Keratinocyte (primary cell): Measurements from ENCODE around the gene ZNF283. TPM values are rescaled to one million over a fixed set of nuclear protein-coding genes. Genes with fewer than 3 reads are reported as not detected.

Experiments
- DNase-seq: peaks from one replicate; pipeline ENCODE4 v3.0.0-alpha.2; 2011; ENCODE audit warnings: low read depth, missing footprints, low spot score
- FAIRE-seq: peaks from 2 replicates; lab custom pipeline; 2011; peaks lifted over from hg19 to GRCh38; lab: Jason Lieb, UNC
- H2AFZ ChIP-seq: 2 replicates; pipeline ENCODE4 v1.6.0; 2012; ENCODE audit warnings: low read length, control low read depth, inconsistent platforms; ENCODE audit not compliant: control insufficient read depth
- H3K27ac ChIP-seq: 2 replicates; pipeline ENCODE4 v1.5.1; 2011; ENCODE audit warnings: low read length; ENCODE audit not compliant: control insufficient read depth, insufficient read depth
- H3K27me3 ChIP-seq: 3 replicates; pipeline ENCODE4 v1.6.0; 2011; ENCODE audit warnings: low read length; ENCODE audit not compliant: control insufficient read depth, insufficient read depth; ENCODE audit errors: extremely low read depth
- H3K36me3 ChIP-seq, 2 experiments: 2 replicates in 1 of 2; 3 replicates in 1 of 2; pipeline ENCODE4 v1.5.1; 2011; ENCODE audit warnings: low read length in 2 of 2, mild to moderate bottlenecking in 1 of 2; ENCODE audit not compliant: control insufficient read depth in 2 of 2, insufficient read depth in 2 of 2; ENCODE audit errors: extremely low read depth in 1 of 2
- H3K4me1 ChIP-seq: 3 replicates; pipeline ENCODE4 v1.5.1; 2011; ENCODE audit warnings: low read length; ENCODE audit not compliant: control insufficient read depth, insufficient read depth; ENCODE audit errors: extremely low read depth
- H3K4me2 ChIP-seq: 3 replicates; pipeline ENCODE4 v1.6.0; 2011; ENCODE audit warnings: low read depth, low read length; ENCODE audit not compliant: control insufficient read depth, insufficient read depth; ENCODE audit errors: extremely low read depth
- H3K4me3 ChIP-seq, 3 experiments: fragments of 200-600 bp in 1 of 3; sonication (generic) in 1 of 3; 2 replicates in 2 of 3; 3 replicates in 1 of 3; pipeline ENCODE4 v1.5.1; 2011 to 2016; ENCODE audit warnings: low read length in 3 of 3, mild to moderate bottlenecking in 3 of 3, control low read depth in 2 of 3, inconsistent platforms in 1 of 3, low read depth in 1 of 3, mixed read lengths in 1 of 3, mixed run types in 1 of 3, moderate library complexity in 1 of 3; ENCODE audit not compliant: control insufficient read depth in 2 of 3, insufficient read depth in 2 of 3; ENCODE audit errors: extremely low read depth in 1 of 3
- H3K79me2 ChIP-seq: 2 replicates; pipeline ENCODE4 v1.6.0; 2012; ENCODE audit warnings: low read length; ENCODE audit not compliant: control insufficient read depth, insufficient read depth
- H3K9ac ChIP-seq: 3 replicates; pipeline ENCODE4 v1.6.0; 2011; ENCODE audit warnings: low read length; ENCODE audit not compliant: control insufficient read depth, insufficient read depth; ENCODE audit errors: extremely low read depth
- H3K9me1 ChIP-seq: 3 replicates; pipeline ENCODE4 v1.6.0; 2011; ENCODE audit warnings: low read length; ENCODE audit not compliant: control insufficient read depth, insufficient read depth; ENCODE audit errors: extremely low read depth
- H3K9me3 ChIP-seq: 2 replicates; pipeline ENCODE4 v1.5.1; 2012; ENCODE audit warnings: low read depth, low read length; ENCODE audit not compliant: control insufficient read depth
- H4K20me1 ChIP-seq: 3 replicates; pipeline ENCODE4 v1.6.0; 2011; ENCODE audit warnings: low read length; ENCODE audit not compliant: control insufficient read depth, insufficient read depth; ENCODE audit errors: extremely low read depth
- CTCF ChIP-seq, 3 experiments: IDR thresholded peaks in 1 of 3; conservative IDR thresholded peaks in 1 of 3; optimal IDR thresholded peaks in 1 of 3; 2 replicates in 2 of 3; 3 replicates in 1 of 3; pipeline versions ENCODE3 to v1.5.1; 2011; ENCODE audit warnings: low read length in 3 of 3, mild to moderate bottlenecking in 3 of 3, moderate library complexity in 2 of 3, control low read depth in 1 of 3, inconsistent platforms in 1 of 3; ENCODE audit not compliant: insufficient read depth in 2 of 3; ENCODE audit errors: extremely low read depth in 1 of 3
- EZH2 ChIP-seq: IDR thresholded peaks from one replicate; pipeline ENCODE4 v1.6.1; 2012; ENCODE audit warnings: inconsistent platforms, mild to moderate bottlenecking, low read length, moderate library complexity
- dilution Hi-C: fragments of 300-500 bp; cut with MboI; formaldehyde crosslinking; loops from one replicate; pipeline ENCODE4 v1.7.0; 2020; ENCODE audit warnings: low sequenced_read_pairs; ENCODE audit not compliant: extremely low pct_ligation_motif_present
- polyA plus RNA-seq, 5 experiments: library from polyadenylated mRNA; depleted of rRNA in 3 of 5; stranded (reverse) in 3 of 5; stranded (forward) in 1 of 5; unstranded in 1 of 5; fragments of >200 nt; gene quantifications; 1 replicate in 1 of 5; 2 replicates in 3 of 5; 3 replicates in 1 of 5; pipeline versions ENCODE4 v1.2.1 to v1.2.3, GENCODE V29; 2011 to 2012; ENCODE audit warnings: missing spikeins in 2 of 5, low read depth in 1 of 5, low replicate concordance in 1 of 5

ZNF283 gene
- polyA plus RNA-seq, 1 donor (not counting 4 experiments of a cell fraction or from before 2014, with no cell fraction given), result 7.7 TPM

GRCh38 chr19:43872547-43873336 is 45.6 kb downstream of the ZNF283 start:
- H3K9me1 ChIP-seq, result no peaks in the 10 kb centered on the region
- TF ChIP-seq EZH2, result no peak
- no peak for TF ChIP-seq CTCF (optimal IDR thresholded peaks at IDR 0.05 in 1 of 3, IDR thresholded peaks at IDR 0.05 in 1 of 3, conservative IDR thresholded peaks at IDR 0.05 in 1 of 3; ENCODE audit: extremely low read depth in 1 of 3, insufficient read depth in 2 of 3, low read length in 3 of 3)
- dilution Hi-C loops, result no loop called here
- no peaks in the 10 kb centered on the region for H3K27me3 ChIP-seq
- no peak overlapping the region for H3K4me3 ChIP-seq
- H3K9ac ChIP-seq, result no peak overlapping the region
- FAIRE-seq, result no peak
- peaks cover 18% of the 10 kb centered on the region for H3K9me3 ChIP-seq
- no peaks in the 10 kb centered on the region for H4K20me1 ChIP-seq
- no peaks in the 10 kb centered on the region for H3K79me2 ChIP-seq
- DNase-seq, result no peak
- no peak overlapping the region for H2AFZ ChIP-seq
- H3K36me3 ChIP-seq, result no peaks in the 10 kb centered on the region
- no peaks in the 10 kb centered on the region for H3K4me1 ChIP-seq
- no peak overlapping the region for H3K27ac ChIP-seq
- no peak overlapping the region for H3K4me2 ChIP-seq

GRCh38 chr19:43880483-43880882 is 53.4 kb downstream of the ZNF283 start:
- H3K79me2 ChIP-seq, result no peaks in the 10 kb centered on the region
- FAIRE-seq (no peak), DNase-seq (no peak)
- dilution Hi-C loops, result no loop called here
- H3K4me2 ChIP-seq, result no peak overlapping the region
- H2AFZ ChIP-seq, result no peak overlapping the region
- H3K9me3 ChIP-seq, result no peaks in the 10 kb centered on the region
- H3K27me3 ChIP-seq, result no peaks in the 10 kb centered on the region
- no peaks in the 10 kb centered on the region for H3K9me1 ChIP-seq
- H3K36me3 ChIP-seq, result no peaks in the 10 kb centered on the region
- H3K4me1 ChIP-seq, result no peaks in the 10 kb centered on the region
- no peak overlapping the region for H3K4me3 ChIP-seq
- no peak overlapping the region for H3K9ac ChIP-seq
- H4K20me1 ChIP-seq, result no peaks in the 10 kb centered on the region
- H3K27ac ChIP-seq, result no peak overlapping the region
- no peak for TF ChIP-seq EZH2
- TF ChIP-seq CTCF (optimal IDR thresholded peaks at IDR 0.05 in 1 of 3, IDR thresholded peaks at IDR 0.05 in 1 of 3, conservative IDR thresholded peaks at IDR 0.05 in 1 of 3; ENCODE audit: extremely low read depth in 1 of 3, insufficient read depth in 2 of 3, low read length in 3 of 3), result no peak
